HepG2 (cell line): ENCODE data around the gene VPS11. TPM values are rescaled to one million over a fixed set of nuclear protein-coding genes. Genes with fewer than 3 reads are reported as not detected.

Experiments used
- ARHGAP35 ChIP-seq: sonication (generic); formaldehyde crosslinking; IDR thresholded peaks from 2 replicates; pipeline ENCODE4 v1.9.0; 2022; ENCODE audit warnings: mild to moderate bottlenecking, inconsistent platforms, moderate library complexity, missing genetic modification reagents, borderline replicate concordance
- ARID2 ChIP-seq: sonication (generic); formaldehyde crosslinking; IDR thresholded peaks from 2 replicates; pipeline ENCODE4 v1.8.1; 2022; ENCODE audit warnings: mild to moderate bottlenecking, missing genetic modification reagents, borderline replicate concordance
- GLMP ChIP-seq: sonication (generic); formaldehyde crosslinking; IDR thresholded peaks from 2 replicates; pipeline ENCODE4 v1.9.0; 2021; ENCODE audit warnings: missing genetic modification reagents, mild to moderate bottlenecking, borderline replicate concordance
- HES4 ChIP-seq: sonication (generic); formaldehyde crosslinking; IDR thresholded peaks from 2 replicates; pipeline ENCODE4 v1.9.0; 2021; ENCODE audit warnings: mild to moderate bottlenecking, missing genetic modification reagents, borderline replicate concordance
- HNF4G ChIP-seq, 2 experiments: sonication (generic) in 1 of 2; formaldehyde crosslinking in 1 of 2; IDR thresholded peaks; 2 replicates each; pipeline versions ENCODE4 v1.4.0 to v1.6.1; 2011 to 2020; ENCODE audit warnings: borderline replicate concordance in 2 of 2, low read depth in 2 of 2, mild to moderate bottlenecking in 2 of 2, low read length in 1 of 2, missing genetic modification reagents in 1 of 2, moderate library complexity in 1 of 2
- MYC ChIP-seq: sonication (generic); formaldehyde crosslinking; IDR thresholded peaks from 2 replicates; pipeline ENCODE4 v1.9.0; 2021; ENCODE audit warnings: missing genetic modification reagents, borderline replicate concordance
- ONECUT2 ChIP-seq: sonication (generic); formaldehyde crosslinking; IDR thresholded peaks from 2 replicates; pipeline ENCODE4 v1.4.0; 2020; ENCODE audit warnings: missing genetic modification reagents
- PRDM15 ChIP-seq: sonication (generic); formaldehyde crosslinking; IDR thresholded peaks from 2 replicates; pipeline ENCODE4 v1.4.0; 2020; ENCODE audit warnings: missing genetic modification reagents
- SOX5 ChIP-seq: IDR thresholded peaks from 2 replicates; pipeline ENCODE4 v1.6.1; 2016; ENCODE audit warnings: borderline replicate concordance
- SPEN ChIP-seq: sonication (generic); formaldehyde crosslinking; IDR thresholded peaks from 2 replicates; pipeline ENCODE4 v1.5.1; 2020; ENCODE audit warnings: low read depth, mild to moderate bottlenecking, missing genetic modification reagents
- STAT5B ChIP-seq: sonication (generic); formaldehyde crosslinking; IDR thresholded peaks from 2 replicates; pipeline ENCODE4 v1.4.0; 2020; ENCODE audit warnings: missing genetic modification reagents
- TSC22D2 ChIP-seq: sonication (generic); formaldehyde crosslinking; IDR thresholded peaks from 2 replicates; pipeline ENCODE4 v1.5.1; 2020; ENCODE audit warnings: missing genetic modification reagents, mild to moderate bottlenecking, borderline replicate concordance
- ZFP36L1 ChIP-seq: sonication (generic); formaldehyde crosslinking; IDR thresholded peaks from 2 replicates; pipeline ENCODE4 v1.8.0; 2022; ENCODE audit warnings: mild to moderate bottlenecking, missing genetic modification reagents, moderate library complexity
- ZMYM3 ChIP-seq: sonication (generic); formaldehyde crosslinking; IDR thresholded peaks from 2 replicates; pipeline ENCODE4 v1.5.1; 2020; ENCODE audit warnings: mild to moderate bottlenecking, missing genetic modification reagents
- ZNF205 ChIP-seq: IDR thresholded peaks from 2 replicates; pipeline ENCODE4 v1.6.1; 2018; ENCODE audit warnings: missing biosample characterization, missing genetic modification reagents
- ZNF510 ChIP-seq: sonication (generic); formaldehyde crosslinking; IDR thresholded peaks from 2 replicates; pipeline ENCODE4 v1.4.0; 2020; ENCODE audit warnings: low read depth, mild to moderate bottlenecking, missing genetic modification reagents
- polyA plus RNA-seq, 8 experiments: library from polyadenylated mRNA; depleted of rRNA in 3 of 8; stranded (reverse) in 7 of 8; unstranded in 1 of 8; fragments of >200 nt; fragmentation: Illumina TruSeq in 4 of 8; extraction: Trizol in 4 of 8; gene quantifications; 2 replicates each; pipeline versions ENCODE4 v1.2.1 to v1.2.3, GENCODE V29; 2011 to 2016; ENCODE audit warnings: low read depth in 4 of 8, missing spikeins in 1 of 8, mixed read lengths in 1 of 8; ENCODE audit not compliant: insufficient read depth in 1 of 8
- total RNA-seq, 5 experiments: library from RNA; depleted of rRNA; stranded (reverse); fragments of >200 nt; fragmentation: Illumina TruSeq; extraction: Trizol; gene quantifications; 2 replicates each; pipeline ENCODE4 v1.2.3, GENCODE V29; 2016; ENCODE audit warnings: low read depth in 1 of 5
- TF ChIP-seq, protein P1 (sequence below): sonication (generic); formaldehyde crosslinking; IDR thresholded peaks from 2 replicates; pipeline ENCODE4 v1.9.0; 2021; ENCODE audit warnings: missing genetic modification reagents, borderline replicate concordance
- TF ChIP-seq, protein P2 (sequence below): sonication (generic); formaldehyde crosslinking; IDR thresholded peaks from 2 replicates; pipeline ENCODE4 v1.4.0; 2020; ENCODE audit warnings: missing genetic modification reagents, borderline replicate concordance

VPS11 gene
- total and polyA plus RNA-seq, 2 of the 13 experiments (the other 11 are each of a cell fraction or from before 2014, with no cell fraction given) = 13.7 to 21.6 TPM

DNA sequence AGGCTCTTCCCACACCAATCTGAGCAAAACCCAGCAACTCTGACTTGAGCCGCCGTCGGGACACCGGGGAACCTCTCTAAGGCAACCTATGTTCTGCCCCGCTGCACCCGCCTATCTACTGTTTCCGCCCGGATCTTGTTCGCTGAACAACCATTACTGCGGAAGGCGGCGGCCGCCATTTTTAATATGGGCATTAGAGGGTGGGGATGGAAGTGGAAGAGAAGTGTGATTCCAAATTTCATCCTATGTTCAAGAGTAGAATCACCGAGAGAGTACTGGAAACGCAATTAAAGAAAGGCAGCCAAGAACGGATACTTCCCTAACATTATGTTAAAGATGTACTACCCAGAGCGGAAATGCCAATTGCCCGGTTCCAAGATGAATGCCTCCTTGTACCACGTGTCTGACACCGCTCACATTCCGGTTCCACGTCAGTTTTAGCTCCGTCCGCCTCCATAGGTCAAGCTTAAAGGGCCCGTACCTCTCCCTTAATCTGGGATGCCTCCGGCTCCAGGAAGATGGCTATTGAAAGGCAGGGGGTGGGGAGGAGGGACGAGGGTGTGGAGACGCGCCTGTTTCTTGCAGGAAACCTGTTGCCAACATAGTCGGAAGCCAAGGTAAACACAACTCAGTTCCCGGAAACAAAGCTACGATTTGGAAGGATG lies 34.3 kb downstream of the VPS11 start, which contains the start of gene DPAGT1 (continued):
- TF ChIP-seq, protein P1, sequence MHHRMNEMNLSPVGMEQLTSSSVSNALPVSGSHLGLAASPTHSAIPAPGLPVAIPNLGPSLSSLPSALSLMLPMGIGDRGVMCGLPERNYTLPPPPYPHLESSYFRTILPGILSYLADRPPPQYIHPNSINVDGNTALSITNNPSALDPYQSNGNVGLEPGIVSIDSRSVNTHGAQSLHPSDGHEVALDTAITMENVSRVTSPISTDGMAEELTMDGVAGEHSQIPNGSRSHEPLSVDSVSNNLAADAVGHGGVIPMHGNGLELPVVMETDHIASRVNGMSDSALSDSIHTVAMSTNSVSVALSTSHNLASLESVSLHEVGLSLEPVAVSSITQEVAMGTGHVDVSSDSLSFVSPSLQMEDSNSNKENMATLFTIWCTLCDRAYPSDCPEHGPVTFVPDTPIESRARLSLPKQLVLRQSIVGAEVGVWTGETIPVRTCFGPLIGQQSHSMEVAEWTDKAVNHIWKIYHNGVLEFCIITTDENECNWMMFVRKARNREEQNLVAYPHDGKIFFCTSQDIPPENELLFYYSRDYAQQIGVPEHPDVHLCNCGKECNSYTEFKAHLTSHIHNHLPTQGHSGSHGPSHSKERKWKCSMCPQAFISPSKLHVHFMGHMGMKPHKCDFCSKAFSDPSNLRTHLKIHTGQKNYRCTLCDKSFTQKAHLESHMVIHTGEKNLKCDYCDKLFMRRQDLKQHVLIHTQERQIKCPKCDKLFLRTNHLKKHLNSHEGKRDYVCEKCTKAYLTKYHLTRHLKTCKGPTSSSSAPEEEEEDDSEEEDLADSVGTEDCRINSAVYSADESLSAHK = no peak
- TF ChIP-seq GLMP (CRISPR knock-in tag) (no peak), ZMYM3 (CRISPR knock-in tag) (no peak), STAT5B (CRISPR knock-in tag) (no peak), ZNF205 (no peak), ARID2 (no peak), ZNF510 (CRISPR knock-in tag) (no peak), ARHGAP35 (CRISPR knock-in tag) (no peak), MYC (peak; percentile 89), TSC22D2 (CRISPR knock-in tag) (no peak; the same call in 1 of the 2 replicates), PRDM15 (CRISPR knock-in tag) (no peak), SPEN (CRISPR knock-in tag) (no peak; the same call in 1 of the 2 replicates), HNF4G (IDR thresholded peaks at IDR 0.05; ENCODE audit: borderline replicate concordance, low read depth, low read length) (no peak; the same call in 1 of the 2 replicates), HNF4G (CRISPR knock-in tag; IDR thresholded peaks at IDR 0.05; ENCODE audit: borderline replicate concordance, low read depth) (no peak), ONECUT2 (no peak), HES4 (CRISPR knock-in tag) (no peak), ZFP36L1 (peak; percentile 76; the same call in 1 of the 2 replicates), SOX5 (no peak)
- TF ChIP-seq, protein P2, sequence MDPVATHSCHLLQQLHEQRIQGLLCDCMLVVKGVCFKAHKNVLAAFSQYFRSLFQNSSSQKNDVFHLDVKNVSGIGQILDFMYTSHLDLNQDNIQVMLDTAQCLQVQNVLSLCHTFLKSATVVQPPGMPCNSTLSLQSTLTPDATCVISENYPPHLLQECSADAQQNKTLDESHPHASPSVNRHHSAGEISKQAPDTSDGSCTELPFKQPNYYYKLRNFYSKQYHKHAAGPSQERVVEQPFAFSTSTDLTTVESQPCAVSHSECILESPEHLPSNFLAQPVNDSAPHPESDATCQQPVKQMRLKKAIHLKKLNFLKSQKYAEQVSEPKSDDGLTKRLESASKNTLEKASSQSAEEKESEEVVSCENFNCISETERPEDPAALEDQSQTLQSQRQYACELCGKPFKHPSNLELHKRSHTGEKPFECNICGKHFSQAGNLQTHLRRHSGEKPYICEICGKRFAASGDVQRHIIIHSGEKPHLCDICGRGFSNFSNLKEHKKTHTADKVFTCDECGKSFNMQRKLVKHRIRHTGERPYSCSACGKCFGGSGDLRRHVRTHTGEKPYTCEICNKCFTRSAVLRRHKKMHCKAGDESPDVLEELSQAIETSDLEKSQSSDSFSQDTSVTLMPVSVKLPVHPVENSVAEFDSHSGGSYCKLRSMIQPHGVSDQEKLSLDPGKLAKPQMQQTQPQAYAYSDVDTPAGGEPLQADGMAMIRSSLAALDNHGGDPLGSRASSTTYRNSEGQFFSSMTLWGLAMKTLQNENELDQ (CRISPR knock-in tag) = no peak
